GM19324 (cell line): ENCODE data around the gene TSPAN18.

Experiments
- ATAC-seq: cut with Tn5 transposase; IDR thresholded peaks from one replicate; pipeline ENCODE4 v1.9.1; 2021; ENCODE audit warnings: mild to moderate bottlenecking, moderate library complexity; ENCODE audit not compliant: unreplicated experiment, low FRiP score

TSPAN18 gene

DNA sequence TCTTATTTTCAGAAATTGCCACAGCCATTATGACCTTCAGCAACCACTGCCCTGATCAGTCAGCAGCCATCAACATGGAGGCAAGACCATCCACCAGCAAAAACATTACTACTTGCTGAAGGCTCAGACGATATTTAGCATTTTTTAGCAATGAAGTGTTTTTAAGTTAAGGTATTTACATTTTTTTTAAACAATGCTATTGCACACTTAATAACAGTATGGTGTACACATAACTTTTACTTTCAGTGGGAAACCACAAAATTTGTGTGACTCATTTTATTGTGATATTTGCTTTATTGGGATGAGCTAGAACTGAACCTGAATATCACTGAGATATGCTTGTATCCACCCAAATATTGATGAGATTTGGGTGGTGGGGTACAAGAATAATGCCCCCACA lies 110.9 kb downstream of the TSPAN18 start:
- no peak for ATAC-seq

DNA sequence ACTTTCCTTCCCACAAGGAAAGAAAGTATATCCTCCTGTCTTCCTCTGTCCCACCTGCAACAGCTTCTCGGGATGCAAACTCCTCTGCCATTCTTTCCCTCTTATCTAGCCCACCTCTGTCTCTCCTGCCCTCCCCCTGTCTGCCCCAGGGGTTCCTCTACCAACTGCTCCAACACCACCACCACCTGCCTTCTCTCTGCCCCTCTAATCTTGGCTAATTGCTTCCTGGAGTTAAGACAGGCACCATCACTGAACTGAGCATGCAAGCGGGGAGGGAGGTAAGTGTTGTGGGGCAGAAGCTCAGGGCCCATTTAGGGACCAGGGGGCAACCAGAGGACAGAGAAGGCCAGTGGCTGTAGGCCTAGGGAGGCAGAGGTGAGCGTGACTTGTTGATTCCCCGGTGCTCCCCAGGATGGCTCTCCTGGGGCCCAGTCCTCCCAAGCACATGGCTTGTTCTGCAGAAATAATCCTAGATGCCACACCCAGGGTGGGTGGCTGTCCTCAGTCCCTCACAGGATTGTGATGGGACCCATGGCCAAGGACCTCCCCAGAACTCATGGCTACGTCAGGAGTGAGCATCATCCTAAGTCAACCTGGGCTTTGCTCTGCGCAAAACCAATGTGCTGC lies 112.8 kb downstream of the TSPAN18 start:
- ATAC-seq: no peak

DNA sequence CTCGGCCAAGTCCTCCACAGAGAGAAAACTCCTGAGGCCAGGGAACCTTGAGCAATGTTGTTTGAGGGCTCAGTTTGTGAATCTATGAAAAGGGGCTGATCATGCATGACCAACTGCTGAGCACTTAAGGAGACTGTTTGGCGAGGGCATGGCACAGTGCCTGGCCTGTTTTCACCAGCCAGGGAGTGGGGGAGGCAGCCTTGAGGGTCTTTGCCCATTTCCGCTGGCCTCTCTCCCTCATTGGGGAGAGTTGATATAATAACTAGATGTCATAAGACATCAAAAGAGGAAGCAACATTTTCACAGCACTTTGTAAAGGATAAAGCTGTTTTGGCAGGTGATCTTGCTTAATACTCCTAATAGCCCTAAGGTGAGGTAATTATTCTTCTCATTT lies 113.3 kb downstream of the TSPAN18 start:
- ATAC-seq: no peak

DNA sequence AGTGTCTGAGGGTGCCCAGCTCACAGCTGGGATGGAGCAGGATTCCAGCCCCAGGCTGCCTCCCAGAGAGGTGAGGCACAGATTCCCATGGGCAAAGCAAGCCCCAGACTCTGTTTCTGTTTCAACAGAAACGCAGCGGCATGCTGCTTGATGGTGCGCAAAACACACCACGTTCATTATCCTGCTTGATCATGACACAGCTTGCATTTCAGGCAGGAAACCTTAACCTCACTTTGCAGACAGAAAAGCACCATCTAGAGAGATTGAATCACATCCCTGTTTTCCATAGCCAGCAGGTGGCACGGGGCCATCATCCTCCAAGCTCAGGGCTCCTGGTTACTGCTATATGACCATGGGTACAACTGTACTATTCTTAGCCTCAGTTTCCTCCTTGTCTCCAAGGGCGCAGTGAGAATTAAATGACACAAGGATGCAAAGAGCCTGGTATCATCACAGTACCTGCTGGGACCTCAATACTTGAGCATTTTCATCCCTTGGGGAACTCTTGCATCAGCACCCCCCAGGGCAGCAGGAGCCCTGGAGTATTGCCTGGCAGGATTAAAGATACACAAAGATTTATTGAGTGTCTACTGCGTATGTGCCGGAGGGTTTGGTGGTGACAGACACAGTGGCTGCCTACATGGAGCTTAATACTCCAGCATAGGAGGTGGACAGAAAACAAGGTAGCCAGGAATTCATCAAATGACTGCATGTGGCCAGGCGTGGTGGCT lies 113.9 kb downstream of the TSPAN18 start:
- no peak for ATAC-seq

DNA sequence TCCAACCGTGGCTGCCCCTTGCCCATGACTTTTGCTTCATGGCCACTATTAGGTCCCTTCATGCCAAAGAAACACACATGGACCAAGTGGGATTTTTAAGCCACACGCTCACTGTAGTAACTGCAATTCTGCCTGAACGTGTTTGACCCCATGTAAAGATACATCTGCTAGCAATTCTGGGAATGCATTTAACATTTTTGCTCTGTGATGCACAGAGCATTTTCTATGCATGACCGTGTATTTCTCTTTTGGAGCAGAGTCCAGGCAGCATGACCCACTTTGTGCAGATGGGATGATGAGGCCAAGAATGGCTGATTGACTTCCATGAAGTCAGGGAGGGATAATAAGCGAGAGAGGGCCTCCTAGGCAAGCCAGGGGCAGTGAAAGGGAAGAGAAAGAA lies 115.5 kb downstream of the TSPAN18 start:
- ATAC-seq: no peak

DNA sequence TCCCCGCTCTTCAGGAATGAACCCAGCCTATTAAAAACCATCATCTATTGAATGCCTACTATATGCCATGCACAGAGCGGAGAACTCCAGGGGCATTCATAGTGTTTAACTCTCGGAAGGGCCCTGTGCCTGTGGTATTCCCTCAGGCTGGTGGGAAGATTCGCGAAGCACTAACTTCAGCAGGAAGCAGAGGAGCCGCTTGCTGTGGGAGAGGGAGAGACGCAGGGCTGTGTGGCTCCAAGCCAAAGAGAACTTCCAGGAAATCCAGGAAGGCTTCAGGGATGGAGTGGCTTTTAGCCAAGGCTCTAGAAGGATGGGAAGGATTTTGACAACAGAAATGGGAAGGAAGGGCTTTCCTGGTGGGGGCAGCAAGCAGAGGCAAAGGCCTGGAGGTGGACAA lies 120.1 kb downstream of the TSPAN18 start:
- no peak for ATAC-seq

DNA sequence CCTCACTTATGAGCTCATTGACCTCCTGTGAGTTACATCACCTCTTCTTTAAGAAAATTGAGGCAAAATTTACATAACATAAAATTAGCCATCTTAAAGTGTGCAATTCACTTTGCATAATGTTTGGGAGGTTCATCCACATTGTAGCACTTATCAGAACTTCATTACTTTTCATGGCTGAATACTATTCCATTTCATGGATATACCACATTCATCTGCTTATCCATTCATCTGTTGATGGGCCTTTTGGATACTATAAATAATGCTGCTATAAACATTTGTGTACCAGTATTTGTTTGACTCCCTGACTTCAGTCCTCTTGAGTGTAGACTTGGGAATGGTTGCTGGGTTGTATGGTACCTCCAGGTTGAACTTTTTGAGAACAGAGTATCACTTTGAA lies 120.6 kb downstream of the TSPAN18 start:
- no peak for ATAC-seq

DNA sequence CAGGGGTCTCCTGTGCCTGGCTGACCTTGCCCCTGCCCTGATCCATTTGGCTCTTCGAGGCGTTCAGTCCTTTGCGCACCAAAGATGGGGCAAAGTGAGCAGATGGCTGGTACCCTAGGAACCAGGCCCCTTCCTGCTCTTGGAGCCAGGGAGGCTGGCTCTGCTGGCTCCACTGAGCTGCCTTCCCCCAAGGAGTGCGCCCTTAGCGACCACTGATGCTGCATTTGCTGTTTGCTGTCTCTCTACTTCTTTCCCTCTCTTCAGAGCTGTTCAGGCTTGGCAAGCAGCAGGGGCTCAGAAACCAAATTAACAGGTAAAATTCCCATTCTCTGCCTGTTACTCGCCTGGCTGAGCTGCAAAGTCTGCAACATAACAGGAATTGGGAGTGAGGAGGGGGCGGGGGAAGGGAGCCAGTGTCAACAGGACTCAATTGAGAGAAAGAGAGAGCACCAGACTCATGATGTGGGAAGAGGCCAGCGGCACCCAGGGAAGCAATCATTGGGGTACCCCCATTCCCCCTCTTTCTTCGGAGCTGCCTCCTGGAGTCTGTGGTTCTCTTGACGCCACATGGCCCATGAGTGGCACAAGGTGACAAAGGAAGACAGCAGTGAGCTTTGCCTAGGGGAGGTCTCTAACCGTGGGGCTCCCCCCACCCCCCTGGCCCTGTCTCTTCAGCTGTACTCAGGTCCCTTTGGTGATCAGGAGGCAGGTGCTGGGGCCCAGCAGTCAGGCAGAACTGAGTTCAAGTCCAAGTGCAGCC lies 121.6 kb downstream of the TSPAN18 start:
- ATAC-seq: no peak

DNA sequence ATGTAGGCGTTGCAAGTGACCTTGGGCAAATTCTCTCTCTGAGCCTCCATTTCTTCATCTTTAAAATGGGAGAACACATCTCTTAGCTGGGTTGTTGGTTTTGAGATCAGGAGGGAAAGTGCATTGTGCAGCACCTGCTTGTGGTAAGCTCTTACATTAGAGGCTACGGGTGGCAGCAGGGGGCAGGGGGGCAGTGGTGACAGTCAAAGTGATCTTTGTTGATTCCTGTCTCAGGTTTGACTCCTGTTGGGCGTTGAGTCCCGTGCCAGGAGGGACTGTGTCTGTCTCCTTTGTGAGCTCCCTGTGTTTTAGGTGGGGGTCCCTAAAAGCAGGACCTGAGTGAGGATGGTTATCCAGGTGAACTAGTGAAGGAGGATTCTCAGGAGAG lies 122.2 kb downstream of the TSPAN18 start:
- ATAC-seq: no peak

DNA sequence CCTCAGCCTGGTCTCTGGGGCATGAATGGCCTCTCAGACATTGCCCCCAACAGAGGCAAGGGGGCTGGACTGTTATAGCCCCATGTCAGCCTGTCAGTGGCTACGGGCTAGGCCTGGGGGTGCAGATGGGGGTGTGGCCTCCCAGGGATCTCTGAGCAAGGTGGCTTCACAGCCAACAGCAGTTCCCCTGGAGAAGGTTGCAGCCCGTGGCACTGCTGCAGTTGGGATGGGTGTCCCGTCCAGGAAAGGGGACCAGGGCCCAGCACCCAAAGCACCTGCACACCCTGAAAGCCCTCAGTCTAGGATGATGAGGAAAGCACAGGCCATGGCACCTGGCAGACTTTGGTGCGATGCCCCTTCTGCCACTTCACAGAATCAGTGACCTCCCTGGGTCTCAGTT lies 122.7 kb downstream of the TSPAN18 start:
- ATAC-seq: no peak

DNA sequence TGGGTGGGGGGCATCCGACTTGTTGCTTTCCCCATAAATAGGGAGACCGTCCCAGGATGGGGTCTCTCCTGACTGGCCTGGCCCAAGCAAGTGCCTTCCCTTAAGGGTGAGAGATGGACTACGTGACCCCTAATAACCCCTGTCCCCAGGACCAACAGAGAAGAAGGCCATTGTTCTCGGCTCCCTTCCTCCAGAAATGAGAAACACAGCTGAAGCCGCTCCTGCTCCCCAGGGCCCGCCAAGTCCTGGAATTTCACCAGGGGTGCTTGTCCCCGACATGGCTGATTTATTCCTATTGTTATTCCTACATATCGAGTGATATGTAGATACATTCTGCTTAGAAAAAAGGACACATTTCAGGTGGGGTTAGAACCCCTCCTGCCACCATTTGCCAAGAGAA lies 123.2 kb downstream of the TSPAN18 start:
- ATAC-seq: no peak

DNA sequence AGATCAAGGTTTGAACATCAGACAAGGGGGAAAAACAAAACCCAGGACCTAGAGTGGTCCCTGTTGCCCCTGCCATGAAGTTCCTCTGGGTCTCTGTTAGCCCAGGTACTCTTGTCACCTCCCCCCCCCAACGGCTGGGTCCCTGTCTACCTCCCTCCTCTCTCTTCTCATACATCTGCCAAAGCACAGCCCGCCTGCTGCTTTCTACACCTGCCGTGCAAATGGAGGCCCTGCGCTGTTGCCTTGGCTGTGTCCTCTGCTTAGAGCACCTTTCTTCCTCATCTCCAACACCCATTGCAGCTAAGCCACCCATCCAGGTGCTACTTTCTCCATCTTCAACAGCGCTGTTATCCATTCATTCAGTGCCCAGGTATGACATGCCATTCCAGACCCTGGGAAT lies 124.7 kb downstream of the TSPAN18 start:
- ATAC-seq: no peak

DNA sequence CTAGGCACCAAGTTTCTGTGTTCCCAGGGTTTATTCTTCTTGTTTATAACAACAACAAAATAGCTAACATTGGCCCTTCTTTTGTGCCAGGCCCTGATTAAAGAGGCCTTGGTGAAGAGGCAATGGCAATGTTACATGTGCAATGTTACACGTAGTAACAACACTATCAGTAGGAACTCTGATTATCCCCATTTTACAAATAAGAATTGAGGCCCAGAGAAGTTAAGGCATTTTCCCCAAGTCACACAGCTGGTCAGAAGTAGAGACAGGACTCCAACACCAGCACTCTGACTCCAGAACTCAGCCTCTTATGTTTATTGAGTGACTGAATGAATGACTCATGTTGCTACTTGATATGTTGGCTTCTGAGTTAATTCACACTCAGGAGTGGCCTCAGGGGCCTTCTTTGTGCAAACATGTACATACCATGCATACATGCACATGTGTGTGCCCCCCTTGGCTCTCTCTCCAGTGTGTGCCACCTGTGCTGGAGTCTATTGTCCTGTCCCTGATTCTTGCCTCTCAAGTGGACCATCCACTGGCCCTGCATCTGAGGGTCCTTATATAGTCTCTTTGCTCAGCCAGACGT lies 125.5 kb downstream of the TSPAN18 start:
- no peak for ATAC-seq

DNA sequence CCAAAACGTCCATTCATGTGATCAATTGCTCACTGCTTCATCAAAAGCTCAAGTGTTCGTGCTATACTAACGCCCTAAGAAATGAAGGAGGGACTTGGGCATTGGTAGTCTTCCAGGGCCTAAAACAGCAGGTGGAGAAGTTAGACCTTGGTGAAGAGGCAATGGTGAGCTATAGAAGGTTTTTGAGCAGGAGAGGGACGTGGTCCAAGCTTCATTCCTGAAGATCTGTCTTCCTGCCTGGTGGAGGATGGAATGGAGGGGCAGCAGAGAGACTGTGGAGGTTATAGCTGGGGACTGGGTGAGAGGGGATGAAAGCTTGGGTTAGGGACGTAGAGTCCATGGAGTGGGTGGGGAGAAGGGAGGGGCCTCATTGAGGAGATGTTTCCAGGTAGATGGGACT lies 126.2 kb downstream of the TSPAN18 start:
- no peak for ATAC-seq

DNA sequence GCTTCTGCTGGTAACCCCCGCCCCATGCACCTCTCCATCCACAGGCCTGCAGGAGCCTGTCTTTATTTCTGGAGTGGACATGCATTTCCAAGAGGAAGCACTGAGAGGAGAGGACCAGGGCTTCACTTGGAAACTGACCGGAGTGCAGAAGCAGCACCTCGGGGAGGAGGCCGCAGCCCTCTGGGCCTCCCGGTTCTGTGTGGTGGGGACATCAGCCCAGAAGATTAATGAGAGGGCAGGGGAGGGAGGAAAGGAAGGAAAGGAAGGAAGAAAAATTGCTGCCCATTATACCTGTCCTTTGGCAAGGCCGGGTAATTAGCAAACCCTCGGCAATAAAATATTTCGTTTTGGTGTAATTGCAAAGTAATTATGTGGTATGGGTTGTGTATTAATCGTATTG lies 126.9 kb downstream of the TSPAN18 start:
- no peak for ATAC-seq

DNA sequence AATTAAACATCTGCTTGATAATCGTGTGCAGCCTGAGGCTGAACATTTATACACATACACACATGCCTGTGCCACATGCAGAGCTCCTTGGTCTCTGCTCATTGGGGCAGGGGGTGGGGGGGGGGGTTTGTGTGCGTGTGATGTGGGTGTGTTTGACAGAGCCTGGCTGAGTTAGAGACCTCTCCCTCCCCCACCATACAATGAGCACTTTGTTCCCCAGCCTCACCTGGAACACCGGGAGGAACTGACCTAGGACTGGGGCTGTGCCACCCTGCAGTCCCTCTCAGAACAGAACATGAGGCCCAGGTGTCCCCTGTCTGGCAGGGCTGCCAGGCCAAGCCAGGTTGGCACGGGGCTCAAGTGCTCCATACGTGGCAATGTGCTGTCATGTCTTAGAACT lies 127.3 kb downstream of the TSPAN18 start:
- ATAC-seq: no peak

DNA sequence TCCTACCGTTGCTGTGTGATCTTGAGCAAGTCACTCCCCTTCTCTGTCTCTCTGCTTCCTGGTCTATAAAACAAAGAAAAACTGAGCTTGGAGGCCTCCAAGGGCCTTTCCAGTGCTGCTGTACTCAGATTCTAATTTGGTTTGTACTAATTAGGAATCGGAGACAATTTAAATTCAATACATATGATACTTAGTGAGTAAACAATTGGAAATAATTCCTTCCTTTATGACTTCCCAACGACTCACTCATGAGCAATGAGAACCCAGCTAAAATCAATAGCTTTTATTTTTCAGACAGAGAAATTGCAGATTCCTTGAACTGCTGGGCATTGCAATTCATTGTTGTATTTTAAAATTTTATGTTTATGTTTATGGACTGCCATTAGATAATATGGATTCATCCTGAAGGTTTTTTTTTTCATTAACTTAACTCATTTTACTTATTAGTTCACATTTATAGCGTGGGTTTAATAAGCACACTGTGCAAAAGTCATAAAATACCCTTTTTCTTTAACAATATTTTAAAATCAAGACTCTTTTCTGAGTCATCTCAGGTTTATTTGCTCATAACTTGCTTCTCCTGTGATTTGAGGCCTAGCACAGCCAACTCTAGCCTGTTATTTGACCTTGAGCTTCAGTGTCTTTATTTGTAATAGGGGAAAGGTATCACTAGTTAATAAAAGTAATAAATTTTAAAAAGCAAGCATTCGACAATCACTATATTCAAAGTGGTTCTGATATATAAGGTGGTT lies 128.2 kb downstream of the TSPAN18 start:
- ATAC-seq: no peak

DNA sequence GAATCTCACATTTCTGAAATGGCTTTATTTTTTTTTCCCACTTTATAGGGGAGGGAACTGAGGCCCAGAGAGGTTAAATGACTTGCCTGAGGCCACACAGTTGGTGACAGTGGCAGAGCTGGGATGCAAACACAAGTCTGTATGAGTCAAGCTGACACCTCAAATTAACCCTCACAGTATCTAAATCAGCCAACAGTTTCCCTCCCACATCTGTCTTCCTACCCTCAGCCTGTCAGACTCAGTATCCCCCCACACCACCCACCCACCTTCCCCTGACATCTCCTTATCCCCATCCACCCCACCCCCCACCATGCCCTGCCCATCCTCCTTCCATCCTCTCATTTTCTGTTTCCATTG lies 128.7 kb downstream of the TSPAN18 start:
- ATAC-seq: no peak

DNA sequence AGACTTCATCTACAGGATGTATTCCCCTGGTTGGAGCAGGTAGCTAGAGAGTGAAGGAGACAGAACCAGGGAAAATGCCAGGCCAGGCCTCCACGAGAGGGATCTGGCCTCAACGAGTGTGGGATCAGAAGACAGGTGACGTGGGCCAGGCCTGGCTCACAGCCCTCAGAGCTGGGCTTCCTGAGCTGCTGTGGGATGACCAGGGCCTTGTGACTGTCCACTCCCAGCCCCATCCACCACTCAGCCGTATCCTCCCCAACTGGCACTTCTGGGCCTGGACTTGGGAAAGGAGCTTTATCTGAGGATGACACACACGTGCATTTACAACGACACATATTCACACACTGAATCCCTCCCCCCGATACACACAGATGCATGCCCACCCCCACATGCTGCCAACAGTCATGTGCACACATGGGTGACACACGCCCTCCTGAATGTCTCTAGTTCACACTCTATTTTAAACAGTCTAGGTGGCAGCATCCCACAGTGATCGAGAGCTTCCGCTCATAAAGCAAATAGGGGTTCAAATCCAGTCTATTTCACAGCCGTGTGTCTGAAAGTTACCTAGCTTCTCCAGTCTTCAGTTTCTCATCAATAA lies 130.8 kb downstream of the TSPAN18 start:
- ATAC-seq: no peak

DNA sequence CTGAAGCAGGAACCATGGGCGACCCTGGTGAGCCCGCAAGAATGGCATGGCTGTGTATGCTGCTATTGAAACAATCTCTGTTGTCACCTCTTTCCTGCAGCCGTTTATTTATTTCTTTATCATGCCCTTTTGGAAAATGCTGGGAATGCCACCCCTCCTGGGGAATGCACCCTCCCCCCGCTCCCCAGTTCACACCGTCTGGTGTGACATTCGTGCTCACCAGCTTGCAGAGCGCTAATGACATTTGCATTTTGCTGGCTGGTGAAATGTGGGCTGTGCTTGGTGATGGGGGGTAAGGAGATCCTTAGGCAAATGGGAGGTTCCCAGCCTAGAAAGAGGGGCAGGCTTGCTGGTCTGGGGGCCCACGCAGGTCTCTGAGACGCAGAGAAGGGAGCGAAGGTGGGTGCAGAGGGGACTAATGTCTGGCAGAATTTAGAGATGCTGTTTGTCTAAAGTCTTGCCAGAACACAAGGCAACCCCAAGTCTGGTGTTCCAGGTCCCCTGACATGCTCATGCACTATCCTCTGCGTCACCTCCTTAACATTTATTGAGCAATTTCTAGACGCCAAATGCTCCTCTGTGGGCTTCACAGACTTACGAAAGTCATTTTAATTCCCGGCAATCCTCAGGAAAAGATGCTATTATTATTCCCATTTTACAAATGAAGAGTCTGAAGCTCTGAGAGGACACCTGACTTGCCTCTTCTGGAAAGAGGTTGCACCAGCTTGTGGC lies 132.2 kb downstream of the TSPAN18 start:
- ATAC-seq: no peak
